ENCODE results near the gene KRT32. TPM values are rescaled to one million over a fixed set of nuclear protein-coding genes. Genes with fewer than 3 reads are reported as not detected.

The KRT32 gene
- total and polyA plus RNA-seq, 2 donors (not counting 1 experiment from before 2014, with no cell fraction given), result not detected

DNA sequence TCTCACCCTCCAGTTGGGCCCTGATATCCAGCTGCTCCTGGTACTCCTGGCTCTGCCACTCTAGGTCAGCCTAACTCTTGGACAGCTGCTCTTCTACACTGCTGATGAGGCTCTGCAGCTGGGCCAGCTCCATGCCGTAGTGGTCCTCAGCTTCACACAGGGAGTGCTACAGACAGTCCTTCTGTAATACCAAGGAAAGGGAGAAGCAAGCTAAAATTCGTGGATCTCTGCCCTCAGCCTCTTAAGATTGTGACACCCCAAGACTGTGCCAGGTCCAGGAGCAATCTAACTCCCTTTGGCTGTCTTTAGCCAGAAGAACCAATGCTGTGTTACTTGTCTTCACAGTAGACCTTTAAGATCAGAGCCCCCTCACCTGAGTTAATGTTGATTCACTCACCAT is 18.7 kb downstream of the KRT32 start:
- DNase-seq (no peak), ATAC-seq (ENCODE audit: low read depth) (no peak)
- no peaks in the 10 kb centered on the region for H4K20me1 ChIP-seq (ENCODE audit: control insufficient read depth, insufficient read depth, low read length, poor library complexity, severe bottlenecking)
- H3K4me3 Mint-ChIP-seq, result no peak overlapping the region
- no peaks in the 10 kb centered on the region for H3K4me1 Mint-ChIP-seq
- no peaks in the 10 kb centered on the region for H3K9me3 Mint-ChIP-seq (ENCODE audit: insufficient read depth)
- no peaks in the 10 kb centered on the region for H3K36me3 ChIP-seq (replicated peaks in 1 of 2; ENCODE audit: control extremely low read depth in 1 of 2, control insufficient read depth in 1 of 2, extremely low read depth in 1 of 2, insufficient read depth in 2 of 2, low read length in 1 of 2)
- POLR2A ChIA-PET, result no interaction called here
- H3K4me2 ChIP-seq (replicated peaks; ENCODE audit: low read depth, low read length, poor library complexity, severe bottlenecking), result no peak overlapping the region
- TF ChIP-seq, protein P1, sequence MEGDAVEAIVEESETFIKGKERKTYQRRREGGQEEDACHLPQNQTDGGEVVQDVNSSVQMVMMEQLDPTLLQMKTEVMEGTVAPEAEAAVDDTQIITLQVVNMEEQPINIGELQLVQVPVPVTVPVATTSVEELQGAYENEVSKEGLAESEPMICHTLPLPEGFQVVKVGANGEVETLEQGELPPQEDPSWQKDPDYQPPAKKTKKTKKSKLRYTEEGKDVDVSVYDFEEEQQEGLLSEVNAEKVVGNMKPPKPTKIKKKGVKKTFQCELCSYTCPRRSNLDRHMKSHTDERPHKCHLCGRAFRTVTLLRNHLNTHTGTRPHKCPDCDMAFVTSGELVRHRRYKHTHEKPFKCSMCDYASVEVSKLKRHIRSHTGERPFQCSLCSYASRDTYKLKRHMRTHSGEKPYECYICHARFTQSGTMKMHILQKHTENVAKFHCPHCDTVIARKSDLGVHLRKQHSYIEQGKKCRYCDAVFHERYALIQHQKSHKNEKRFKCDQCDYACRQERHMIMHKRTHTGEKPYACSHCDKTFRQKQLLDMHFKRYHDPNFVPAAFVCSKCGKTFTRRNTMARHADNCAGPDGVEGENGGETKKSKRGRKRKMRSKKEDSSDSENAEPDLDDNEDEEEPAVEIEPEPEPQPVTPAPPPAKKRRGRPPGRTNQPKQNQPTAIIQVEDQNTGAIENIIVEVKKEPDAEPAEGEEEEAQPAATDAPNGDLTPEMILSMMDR (IDR thresholded peaks at IDR 0.05), result no peak
- no peak for TF ChIP-seq EZH2 (IDR thresholded peaks at IDR 0.05; ENCODE audit: borderline replicate concordance, insufficient read depth, low read depth, low read length, poor library complexity, severe bottlenecking)
- H3K4me3 ChIP-seq (ENCODE audit: control extremely low read depth in 1 of 5, extremely low read depth in 1 of 5, insufficient read depth in 1 of 5, low read depth in 2 of 5, low read length in 4 of 5), result no peak overlapping the region
- no peaks in the 10 kb centered on the region for H3K79me2 ChIP-seq (ENCODE audit: control insufficient read depth, insufficient read depth, low read length)
- H3K27me3 ChIP-seq (replicated peaks in 1 of 4; ENCODE audit: control extremely low read depth in 1 of 4, control insufficient read depth in 3 of 4, insufficient read depth in 4 of 4, low read length in 3 of 4), result peaks cover 0 to 15% (median 0%) of the 10 kb centered on the region in 4 experiments
- no peak overlapping the region for H2AFZ ChIP-seq (ENCODE audit: insufficient read depth, low read depth, low read length, poor library complexity, severe bottlenecking)
- H3K27ac ChIP-seq (ENCODE audit: low read length in 2 of 2), result no peak overlapping the region
- H3K27me3 Mint-ChIP-seq, result peaks cover 39% of the 10 kb centered on the region
- no peak overlapping the region for H3K27ac Mint-ChIP-seq
- peaks cover 0 to 3% (median 0%) of the 10 kb centered on the region in 3 donors for H3K9me3 ChIP-seq (ENCODE audit: control extremely low read depth in 1 of 3, control insufficient read depth in 2 of 3, insufficient read depth in 1 of 3, low read length in 2 of 3)
- intact Hi-C loops (cut with micrococcal nuclease), result no loop called here
- CTCF ChIA-PET, result no interaction called here
- H3K9ac ChIP-seq (ENCODE audit: low read length), result no peak overlapping the region
- H3K4me1 ChIP-seq (ENCODE audit: control insufficient read depth in 2 of 2, insufficient read depth in 2 of 2, low read length in 2 of 2), result no peaks in the 10 kb centered on the region
- 70% methylated on average over 2 of the region's 2 CpGs for WGBS (ENCODE audit: insufficient coverage)

GRCh38 chr17:41446806-41447205 is 20.4 kb downstream of the KRT32 start:
- H4K20me1 ChIP-seq (ENCODE audit: control insufficient read depth, insufficient read depth, low read length, poor library complexity, severe bottlenecking), result no peaks in the 10 kb centered on the region
- H3K79me2 ChIP-seq (ENCODE audit: control insufficient read depth, insufficient read depth, low read length), result no peaks in the 10 kb centered on the region
- Mint-ChIP-seq H3K4me1 (no peaks in the 10 kb centered on the region), H3K9me3 (ENCODE audit: insufficient read depth) (no peaks in the 10 kb centered on the region), H3K27ac (no peak overlapping the region), H3K4me3 (no peak overlapping the region), H3K27me3 (peaks cover 43% of the 10 kb centered on the region)
- no peak overlapping the region for H2AFZ ChIP-seq (ENCODE audit: insufficient read depth, low read depth, low read length, poor library complexity, severe bottlenecking)
- POLR2A ChIA-PET, result no interaction called here
- no peak overlapping the region for H3K4me3 ChIP-seq (ENCODE audit: control extremely low read depth in 1 of 5, extremely low read depth in 1 of 5, insufficient read depth in 1 of 5, low read depth in 2 of 5, low read length in 4 of 5)
- H3K4me2 ChIP-seq (replicated peaks; ENCODE audit: low read depth, low read length, poor library complexity, severe bottlenecking), result no peak overlapping the region
- no CpG with 5 or more reads among the region's 2 CpGs for WGBS (ENCODE audit: insufficient coverage)
- no peaks in the 10 kb centered on the region for H3K4me1 ChIP-seq (ENCODE audit: control insufficient read depth in 2 of 2, insufficient read depth in 2 of 2, low read length in 2 of 2)
- DNase-seq (no peak), ATAC-seq (ENCODE audit: low read depth) (no peak)
- intact Hi-C loops (cut with micrococcal nuclease), result no loop called here
- H3K9me3 ChIP-seq (ENCODE audit: control extremely low read depth in 1 of 3, control insufficient read depth in 2 of 3, insufficient read depth in 1 of 3, low read length in 2 of 3), result peaks cover 0 to 3% (median 0%) of the 10 kb centered on the region in 3 donors
- H3K27ac ChIP-seq (ENCODE audit: low read length in 2 of 2), result no peak overlapping the region
- no peaks in the 10 kb centered on the region for H3K36me3 ChIP-seq (replicated peaks in 1 of 2; ENCODE audit: control extremely low read depth in 1 of 2, control insufficient read depth in 1 of 2, extremely low read depth in 1 of 2, insufficient read depth in 2 of 2, low read length in 1 of 2)
- TF ChIP-seq, protein P1 (IDR thresholded peaks at IDR 0.05), result no peak
- TF ChIP-seq EZH2 (IDR thresholded peaks at IDR 0.05; ENCODE audit: borderline replicate concordance, insufficient read depth, low read depth, low read length, poor library complexity, severe bottlenecking), result no peak
- CTCF ChIA-PET, result no interaction called here
- no peak overlapping the region for H3K9ac ChIP-seq (ENCODE audit: low read length)
- H3K27me3 ChIP-seq (replicated peaks in 1 of 4; ENCODE audit: control extremely low read depth in 1 of 4, control insufficient read depth in 3 of 4, insufficient read depth in 4 of 4, low read length in 3 of 4), result peaks cover 0 to 11% (median 0%) of the 10 kb centered on the region in 4 experiments

Data from B cell (primary cell).